Suprapubic skin (tissue), 3 donors: ENCODE measurements around the gene CIBAR2.

ENCODE experiments used
- POLR2A ChIP-seq, 2 donors: fragments of 450-650 bp; IDR thresholded peaks; one replicate each; pipeline ENCODE4 v1.6.1; 2017; ENCODE audit warnings: antibody characterized with exemption in 2 of 2, mild to moderate bottlenecking in 2 of 2, moderate library complexity in 2 of 2
- TF ChIP-seq, protein P1 (sequence below), 2 donors: fragments of 200-600 bp in 1 of 2; fragments of 450-650 bp in 1 of 2; sonication (generic) in 1 of 2; IDR thresholded peaks; one replicate each; pipeline ENCODE4 v1.5.1; 2016 to 2019; ENCODE audit warnings: antibody characterized with exemption in 2 of 2, mild to moderate bottlenecking in 1 of 2, moderate library complexity in 1 of 2

DNA sequence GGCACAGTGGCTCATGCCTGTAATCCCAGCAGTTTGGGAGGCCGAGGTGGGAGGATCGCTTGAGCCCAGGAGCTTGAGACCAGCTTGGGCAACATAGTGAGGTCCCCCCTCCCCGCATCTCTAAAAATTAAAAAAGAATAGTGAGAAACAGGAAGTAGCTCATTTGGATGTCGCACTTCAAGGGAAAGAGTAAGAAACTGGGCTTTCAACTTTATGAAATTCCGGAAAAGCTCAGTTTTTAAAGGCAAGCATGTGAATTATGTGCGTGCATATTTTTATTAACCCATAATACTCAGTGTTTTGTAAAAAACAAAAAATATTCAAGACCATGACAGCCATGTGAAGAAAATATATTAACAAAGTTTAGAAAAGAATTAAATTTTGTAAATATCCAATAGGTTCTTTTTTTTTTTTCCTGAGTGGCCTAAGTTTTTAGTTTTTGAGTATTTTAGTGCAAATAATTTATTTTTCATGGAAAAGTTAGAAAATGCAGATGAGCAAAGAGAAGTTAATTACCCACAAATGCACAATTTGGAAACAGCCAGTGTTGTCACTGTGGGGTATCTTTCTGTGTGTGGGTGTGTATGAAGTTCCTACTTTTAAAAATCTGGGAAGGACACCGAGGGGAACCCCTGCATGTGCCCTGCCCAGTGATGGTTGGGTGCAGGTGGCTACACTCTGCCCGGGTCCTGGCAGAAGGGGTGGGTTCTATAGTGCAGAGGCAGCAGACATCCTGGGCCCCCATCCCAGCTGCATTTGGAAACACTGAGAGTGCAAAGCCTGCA is 40.0 kb downstream of the CIBAR2 start:
- no peak for TF ChIP-seq POLR2A (IDR thresholded peaks at IDR 0.05)
- TF ChIP-seq, protein P1, sequence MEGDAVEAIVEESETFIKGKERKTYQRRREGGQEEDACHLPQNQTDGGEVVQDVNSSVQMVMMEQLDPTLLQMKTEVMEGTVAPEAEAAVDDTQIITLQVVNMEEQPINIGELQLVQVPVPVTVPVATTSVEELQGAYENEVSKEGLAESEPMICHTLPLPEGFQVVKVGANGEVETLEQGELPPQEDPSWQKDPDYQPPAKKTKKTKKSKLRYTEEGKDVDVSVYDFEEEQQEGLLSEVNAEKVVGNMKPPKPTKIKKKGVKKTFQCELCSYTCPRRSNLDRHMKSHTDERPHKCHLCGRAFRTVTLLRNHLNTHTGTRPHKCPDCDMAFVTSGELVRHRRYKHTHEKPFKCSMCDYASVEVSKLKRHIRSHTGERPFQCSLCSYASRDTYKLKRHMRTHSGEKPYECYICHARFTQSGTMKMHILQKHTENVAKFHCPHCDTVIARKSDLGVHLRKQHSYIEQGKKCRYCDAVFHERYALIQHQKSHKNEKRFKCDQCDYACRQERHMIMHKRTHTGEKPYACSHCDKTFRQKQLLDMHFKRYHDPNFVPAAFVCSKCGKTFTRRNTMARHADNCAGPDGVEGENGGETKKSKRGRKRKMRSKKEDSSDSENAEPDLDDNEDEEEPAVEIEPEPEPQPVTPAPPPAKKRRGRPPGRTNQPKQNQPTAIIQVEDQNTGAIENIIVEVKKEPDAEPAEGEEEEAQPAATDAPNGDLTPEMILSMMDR (IDR thresholded peaks at IDR 0.05): no peak
